ENCODE results near the gene GNGT2.

GNGT2 gene

DNA sequence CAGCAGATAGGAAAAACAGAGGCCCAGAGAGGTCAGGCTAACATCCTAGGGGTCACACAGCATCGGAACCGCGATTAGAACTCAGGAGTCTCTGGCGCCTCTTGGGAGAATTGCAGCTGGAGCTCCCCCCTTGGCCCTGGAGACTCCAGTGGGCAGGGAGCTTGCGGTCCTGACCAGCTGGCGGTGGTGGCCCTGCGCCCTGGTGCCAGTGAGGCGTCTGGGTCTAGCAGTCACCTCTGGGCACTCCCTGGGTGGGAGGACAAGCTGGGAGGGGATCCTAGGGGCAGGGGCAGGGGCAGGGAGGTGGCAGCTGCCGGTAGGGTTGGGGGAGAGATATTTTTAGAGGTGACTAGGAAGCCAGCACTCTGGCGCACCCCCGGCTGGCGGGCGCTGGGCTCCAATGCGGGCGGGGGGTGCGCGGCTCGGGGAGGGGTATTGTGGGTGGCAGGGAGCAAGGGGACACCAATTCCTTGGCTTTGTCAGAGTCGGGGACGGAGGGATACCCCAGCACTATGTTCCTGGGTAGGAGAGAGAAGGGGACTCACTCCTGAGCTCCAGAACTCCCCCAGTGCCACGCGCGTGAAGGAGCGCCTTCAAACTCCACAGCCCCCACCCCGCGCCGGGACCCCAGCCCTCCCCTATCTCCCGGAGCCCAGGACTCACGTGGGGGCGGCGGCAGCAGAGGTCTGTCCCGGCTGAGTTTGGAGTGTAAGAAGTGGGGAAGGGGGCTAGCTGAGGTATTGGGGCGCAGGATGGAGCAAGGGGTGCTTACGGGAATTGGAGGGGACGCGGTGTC is 19.6 kb upstream of the GNGT2 start:
- Histone ChIP-seq H3K27ac (no peak overlapping the region), H3K4me3 (peak overlapping the region; percentile 74)
- TF ChIP-seq, protein P1, sequence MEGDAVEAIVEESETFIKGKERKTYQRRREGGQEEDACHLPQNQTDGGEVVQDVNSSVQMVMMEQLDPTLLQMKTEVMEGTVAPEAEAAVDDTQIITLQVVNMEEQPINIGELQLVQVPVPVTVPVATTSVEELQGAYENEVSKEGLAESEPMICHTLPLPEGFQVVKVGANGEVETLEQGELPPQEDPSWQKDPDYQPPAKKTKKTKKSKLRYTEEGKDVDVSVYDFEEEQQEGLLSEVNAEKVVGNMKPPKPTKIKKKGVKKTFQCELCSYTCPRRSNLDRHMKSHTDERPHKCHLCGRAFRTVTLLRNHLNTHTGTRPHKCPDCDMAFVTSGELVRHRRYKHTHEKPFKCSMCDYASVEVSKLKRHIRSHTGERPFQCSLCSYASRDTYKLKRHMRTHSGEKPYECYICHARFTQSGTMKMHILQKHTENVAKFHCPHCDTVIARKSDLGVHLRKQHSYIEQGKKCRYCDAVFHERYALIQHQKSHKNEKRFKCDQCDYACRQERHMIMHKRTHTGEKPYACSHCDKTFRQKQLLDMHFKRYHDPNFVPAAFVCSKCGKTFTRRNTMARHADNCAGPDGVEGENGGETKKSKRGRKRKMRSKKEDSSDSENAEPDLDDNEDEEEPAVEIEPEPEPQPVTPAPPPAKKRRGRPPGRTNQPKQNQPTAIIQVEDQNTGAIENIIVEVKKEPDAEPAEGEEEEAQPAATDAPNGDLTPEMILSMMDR (IDR thresholded peaks at IDR 0.05) = no peak
- no peak for DNase-seq (ENCODE audit: low spot score)

DNA sequence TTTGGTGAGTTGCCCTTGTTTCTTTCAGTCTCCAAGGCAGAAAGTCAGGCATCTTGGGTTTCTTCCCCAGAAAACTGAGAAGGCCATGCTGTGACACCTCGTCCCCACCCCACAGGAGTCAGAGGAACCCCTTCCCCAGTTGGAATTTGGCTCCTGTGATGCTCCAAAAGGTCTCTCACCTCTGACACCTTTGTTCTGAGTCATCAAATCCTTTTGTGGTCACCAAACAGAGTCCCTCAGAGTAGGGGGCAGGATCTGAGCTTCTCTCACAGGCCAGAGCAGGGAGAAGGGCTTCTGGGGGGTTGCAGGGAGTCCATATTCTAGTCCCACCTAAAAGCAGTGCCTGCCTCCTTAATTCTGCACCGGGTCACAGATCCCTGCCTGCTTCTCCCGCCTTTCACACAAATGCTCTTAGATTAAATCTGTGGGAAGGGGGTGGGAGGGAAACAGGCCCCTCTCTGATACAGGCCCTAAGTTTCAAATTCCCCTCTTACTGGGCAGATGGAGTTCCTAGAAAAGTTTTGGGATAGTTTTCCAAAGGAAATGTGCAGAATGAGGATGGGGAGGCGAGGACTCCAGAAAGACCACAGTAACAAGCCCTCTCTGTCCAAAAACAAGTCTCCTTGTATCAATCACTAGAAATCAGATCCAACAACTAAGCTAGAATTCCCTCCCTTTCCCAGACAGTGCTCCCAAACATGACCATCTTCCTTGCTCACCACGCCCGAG is 18.9 kb upstream of the GNGT2 start:
- peak overlapping the region; percentile 74 for H3K4me3 ChIP-seq
- TF ChIP-seq, protein P1 (IDR thresholded peaks at IDR 0.05) = no peak
- H3K27ac ChIP-seq = no peak overlapping the region
- no peak for DNase-seq (ENCODE audit: low spot score)

DNA sequence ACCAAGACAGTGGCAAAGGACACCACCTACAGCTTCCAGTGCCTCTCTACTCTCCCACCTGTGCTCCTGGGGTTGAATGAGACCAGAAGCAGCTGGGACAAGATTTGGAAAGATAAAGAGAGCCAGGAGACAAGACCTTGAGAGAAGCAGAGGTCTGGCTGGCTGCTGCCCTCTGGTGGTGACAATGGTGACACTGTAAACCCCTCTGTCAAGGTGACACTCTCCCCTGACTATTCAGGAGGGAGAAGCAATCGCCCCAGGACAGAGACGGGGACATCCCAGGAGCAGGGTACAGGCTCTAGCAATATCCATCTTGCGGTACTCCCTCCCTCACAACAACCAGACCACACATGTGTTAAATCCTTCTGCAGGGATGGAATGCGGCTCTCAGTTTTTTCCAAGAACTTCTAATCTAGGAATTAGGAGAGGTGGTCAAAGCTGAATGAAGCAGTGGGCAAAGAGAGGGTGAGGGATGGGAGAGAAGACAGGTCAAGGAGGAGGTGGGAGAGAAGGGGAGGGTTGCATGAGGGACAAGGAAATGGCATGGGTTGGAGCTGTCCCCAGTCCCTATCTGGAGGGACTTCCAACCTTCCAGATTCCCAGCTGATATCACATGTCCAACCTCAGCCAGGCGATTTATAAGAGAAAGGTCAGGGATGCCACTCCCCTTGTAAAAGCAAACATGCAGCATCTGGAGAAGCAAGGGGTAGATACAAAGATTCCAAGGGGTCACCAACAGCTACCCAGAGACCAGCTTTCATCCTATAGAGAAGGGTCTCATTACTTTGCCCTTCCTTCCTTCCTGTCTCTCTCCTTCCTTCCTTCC is 17.3 kb upstream of the GNGT2 start:
- Histone ChIP-seq H3K27ac (no peak overlapping the region), H3K4me3 (no peak overlapping the region)
- TF ChIP-seq, protein P1 (IDR thresholded peaks at IDR 0.05) = peak; percentile 67
- DNase-seq (ENCODE audit: low spot score) = no peak

DNA sequence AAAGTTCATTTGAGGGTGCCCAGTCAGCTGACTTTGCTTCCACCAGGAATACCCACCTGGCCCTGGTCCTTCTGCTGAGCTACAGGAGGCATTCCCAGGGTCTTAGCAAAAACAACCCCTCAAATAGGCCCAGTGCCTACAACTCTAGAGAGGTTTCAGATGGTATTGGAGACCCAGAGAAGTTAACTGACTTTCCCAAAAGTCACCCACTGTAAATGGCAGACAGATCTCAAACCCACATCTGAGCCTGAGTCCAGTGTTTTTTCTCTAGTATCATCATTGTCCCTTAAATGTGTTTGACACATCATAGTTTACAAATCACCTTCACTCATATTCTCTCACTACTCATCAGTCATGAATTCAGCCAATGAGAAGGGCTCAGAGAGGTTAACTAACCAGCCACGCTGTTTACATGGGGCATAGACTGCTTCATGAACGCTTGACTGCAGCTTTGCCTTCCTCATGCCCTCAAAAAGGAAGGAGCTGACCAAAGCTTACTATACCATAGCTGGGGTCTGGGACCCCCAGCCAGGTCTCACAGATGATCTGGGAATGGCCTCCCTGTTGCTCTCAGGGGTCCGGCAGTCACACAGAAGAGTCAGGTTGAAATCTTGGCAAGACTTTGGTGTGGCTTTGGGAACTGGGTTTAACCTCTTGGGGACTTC is 16.5 kb upstream of the GNGT2 start:
- no peak overlapping the region for H3K4me3 ChIP-seq
- no peak for DNase-seq (ENCODE audit: low spot score)
- no peak overlapping the region for H3K27ac ChIP-seq
- TF ChIP-seq, protein P1 (IDR thresholded peaks at IDR 0.05) = no peak

DNA sequence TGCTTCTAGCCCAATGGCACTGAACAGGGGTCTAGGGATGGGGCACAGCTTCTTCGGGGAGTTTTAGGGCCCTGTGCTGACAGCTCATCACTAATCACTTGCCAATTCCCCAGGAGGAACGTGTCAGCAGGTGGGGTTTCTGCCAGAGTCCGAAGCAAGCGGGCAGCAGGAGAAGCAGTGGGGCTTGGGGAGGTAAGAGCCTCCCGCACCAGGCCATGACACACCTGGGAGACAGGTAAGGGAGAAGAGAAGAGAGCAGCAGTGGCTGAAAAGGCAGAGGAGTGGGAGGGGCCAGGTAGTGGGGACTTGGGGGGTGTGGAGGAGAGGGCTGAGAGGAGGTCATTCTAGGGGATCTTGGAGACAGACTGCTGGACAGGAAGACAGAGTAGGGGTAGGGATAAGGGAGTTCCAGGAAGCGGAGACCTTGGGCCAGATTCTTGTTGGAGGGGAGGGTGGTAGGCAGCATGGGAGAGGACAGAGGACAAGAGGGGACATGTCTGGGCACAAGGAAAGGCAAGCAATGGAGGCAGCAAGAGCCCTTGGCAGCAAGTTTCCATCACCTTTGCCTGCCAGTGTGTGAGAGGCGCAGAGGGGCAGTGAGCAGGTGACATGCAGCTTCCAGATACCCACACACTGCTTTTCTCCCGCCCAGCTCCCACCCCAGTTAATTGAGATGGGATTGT is 15.3 kb upstream of the GNGT2 start:
- H3K4me3 ChIP-seq = no peak overlapping the region
- no peak overlapping the region for H3K27ac ChIP-seq
- TF ChIP-seq, protein P1 (IDR thresholded peaks at IDR 0.05) = no peak
- no peak for DNase-seq (ENCODE audit: low spot score)

DNA sequence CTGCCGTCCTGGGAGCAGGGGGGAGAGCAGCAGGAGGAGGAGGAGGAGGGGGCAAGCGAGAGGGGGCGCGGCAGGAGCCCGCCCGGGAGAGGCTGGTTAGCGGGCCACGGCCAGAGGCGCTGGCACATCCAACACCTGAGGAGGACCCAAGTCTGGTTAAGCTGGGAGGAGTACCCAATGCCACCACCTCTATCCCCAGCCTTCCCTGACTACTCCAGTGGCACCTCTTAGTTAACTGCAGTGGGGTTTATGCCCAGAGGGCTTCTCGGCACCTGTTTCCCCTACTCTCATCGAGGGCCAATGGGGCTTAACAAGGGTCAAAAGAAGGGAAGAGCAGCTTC is 14.6 kb upstream of the GNGT2 start:
- Histone ChIP-seq H3K27ac (no peak overlapping the region), H3K4me3 (peak overlapping the region; percentile 39)
- no peak for DNase-seq (ENCODE audit: low spot score)
- TF ChIP-seq, protein P1 (IDR thresholded peaks at IDR 0.05) = no peak
